Esophagus squamous epithelium (tissue), 4 donors: Measurements from ENCODE around the gene CCDC50.

Experiments used
- CTCF ChIP-seq, 6 experiments: fragments of 450-650 bp in 4 of 6; fragments of 200-600 bp in 2 of 6; sonication (generic) in 2 of 6; IDR thresholded peaks; one replicate each; pipeline ENCODE4 v1.5.1; 2016 to 2019; ENCODE audit warnings: antibody characterized with exemption in 6 of 6, mild to moderate bottlenecking in 4 of 6, moderate library complexity in 4 of 6
- POLR2A ChIP-seq, 4 donors: fragments of 450-650 bp; IDR thresholded peaks; one replicate each; pipeline ENCODE4 v1.6.1; 2017; ENCODE audit warnings: antibody characterized with exemption in 4 of 4, mild to moderate bottlenecking in 4 of 4, moderate library complexity in 3 of 4

GRCh38 chr3:191428177-191428576 lies 99.0 kb downstream of the CCDC50 start:
- TF ChIP-seq CTCF (IDR thresholded peaks at IDR 0.05) (no peak), POLR2A (IDR thresholded peaks at IDR 0.05) (no peak)
